ENCODE measurements around the gene ACOX2.

DNA sequence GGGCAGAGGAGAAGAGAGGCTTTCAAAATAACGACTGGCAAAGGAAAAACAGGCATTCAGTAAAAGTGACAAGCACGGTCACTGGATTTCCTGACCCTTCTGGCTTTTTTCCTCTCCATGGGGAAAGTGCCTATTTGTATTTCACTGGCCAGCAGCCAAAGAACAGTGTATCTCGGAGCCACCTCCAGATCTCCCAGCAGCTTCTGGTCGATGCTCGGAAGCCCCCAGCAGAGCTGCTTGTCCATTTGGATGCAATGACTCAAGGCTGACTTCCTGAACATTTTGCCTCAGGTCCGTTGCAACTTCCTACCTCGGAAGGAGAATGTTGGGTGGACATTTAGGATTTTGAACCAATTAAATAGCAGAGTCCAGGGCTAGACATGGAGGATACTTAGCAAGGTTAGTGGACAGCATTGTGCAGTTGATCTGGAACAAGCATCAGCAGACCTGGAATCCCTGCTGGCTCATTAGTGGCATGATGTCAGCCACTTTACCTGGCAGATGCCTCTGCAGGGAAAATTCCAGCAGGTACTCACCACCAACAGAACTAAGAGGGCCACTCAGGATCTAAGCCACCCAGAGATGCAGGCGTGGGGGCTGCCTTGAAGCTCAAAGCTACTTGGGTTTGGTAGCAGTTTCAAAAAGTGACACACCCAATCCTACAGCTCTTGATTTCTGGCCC, 39.1 kb upstream of the ACOX2 start:
- TF ChIP-seq, protein P1, sequence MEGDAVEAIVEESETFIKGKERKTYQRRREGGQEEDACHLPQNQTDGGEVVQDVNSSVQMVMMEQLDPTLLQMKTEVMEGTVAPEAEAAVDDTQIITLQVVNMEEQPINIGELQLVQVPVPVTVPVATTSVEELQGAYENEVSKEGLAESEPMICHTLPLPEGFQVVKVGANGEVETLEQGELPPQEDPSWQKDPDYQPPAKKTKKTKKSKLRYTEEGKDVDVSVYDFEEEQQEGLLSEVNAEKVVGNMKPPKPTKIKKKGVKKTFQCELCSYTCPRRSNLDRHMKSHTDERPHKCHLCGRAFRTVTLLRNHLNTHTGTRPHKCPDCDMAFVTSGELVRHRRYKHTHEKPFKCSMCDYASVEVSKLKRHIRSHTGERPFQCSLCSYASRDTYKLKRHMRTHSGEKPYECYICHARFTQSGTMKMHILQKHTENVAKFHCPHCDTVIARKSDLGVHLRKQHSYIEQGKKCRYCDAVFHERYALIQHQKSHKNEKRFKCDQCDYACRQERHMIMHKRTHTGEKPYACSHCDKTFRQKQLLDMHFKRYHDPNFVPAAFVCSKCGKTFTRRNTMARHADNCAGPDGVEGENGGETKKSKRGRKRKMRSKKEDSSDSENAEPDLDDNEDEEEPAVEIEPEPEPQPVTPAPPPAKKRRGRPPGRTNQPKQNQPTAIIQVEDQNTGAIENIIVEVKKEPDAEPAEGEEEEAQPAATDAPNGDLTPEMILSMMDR (IDR thresholded peaks at IDR 0.05; ENCODE audit: extremely low read depth in 1 of 2, insufficient read depth in 1 of 2, low read depth in 1 of 2, low read length in 2 of 2): no peak
- no peak for TF ChIP-seq POLR2A (IDR thresholded peaks at IDR 0.05; ENCODE audit: low read depth, low read length)
- no peak for TF ChIP-seq EZH2 (IDR thresholded peaks at IDR 0.05; ENCODE audit: borderline replicate concordance, low read depth, low read length, severe bottlenecking)
- TF ChIP-seq MAX (IDR thresholded peaks at IDR 0.05; ENCODE audit: insufficient read depth, insufficient read length): no peak
